GM10847 (cell line): ENCODE measurements around the gene PPP4R1.

Experiments used
- POLR2A ChIP-seq: IDR thresholded peaks from 2 replicates; pipeline ENCODE4 v1.6.1; 2011; ENCODE audit not compliant: insufficient read length; ENCODE audit errors: extremely low read depth

PPP4R1 gene

GRCh38 chr18:9608728-9609127 is 5.6 kb downstream of the PPP4R1 start:
- no peak for TF ChIP-seq POLR2A

GRCh38 chr18:9608298-9608697 is 6.1 kb downstream of the PPP4R1 start:
- no peak for TF ChIP-seq POLR2A

DNA sequence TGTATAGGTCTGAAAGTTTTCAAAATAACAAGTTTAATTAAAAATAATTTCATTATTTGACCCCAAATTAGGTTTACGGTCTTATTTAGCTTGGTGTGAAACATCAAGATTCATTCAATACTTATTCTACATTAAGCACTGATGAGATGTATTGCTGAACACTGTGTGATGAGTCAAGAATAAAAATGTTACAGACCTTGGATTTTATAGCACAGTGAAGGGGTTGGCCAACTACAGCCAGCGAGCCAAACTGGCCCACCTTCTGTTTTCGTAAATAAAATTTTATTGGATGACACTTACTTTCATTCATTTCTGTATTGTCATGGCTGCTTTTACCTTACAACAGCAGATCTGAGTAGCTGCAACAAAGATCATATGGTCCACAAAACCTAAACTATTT is 8.3 kb downstream of the PPP4R1 start:
- no peak for TF ChIP-seq POLR2A

DNA sequence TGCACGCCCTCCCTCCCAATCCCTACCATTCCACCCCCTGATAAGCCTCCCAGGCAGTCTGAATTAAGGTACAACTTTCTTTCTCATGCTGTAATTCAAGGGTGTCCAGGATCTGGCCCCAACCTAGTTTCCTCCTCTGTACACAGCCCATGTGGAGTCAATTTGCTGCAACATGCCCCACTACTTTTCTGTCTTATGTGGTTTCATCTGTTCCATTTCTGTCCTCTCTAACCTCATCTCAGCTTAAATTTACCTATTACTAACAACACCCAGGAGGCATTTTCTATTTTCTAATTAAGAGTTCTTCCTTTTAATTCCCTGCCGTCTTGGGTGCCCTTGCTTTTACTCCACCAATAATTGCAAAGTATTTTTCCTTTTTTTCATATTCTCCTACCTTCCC is 10.0 kb downstream of the PPP4R1 start:
- no peak for TF ChIP-seq POLR2A

GRCh38 chr18:9599328-9599727 is 15.0 kb downstream of the PPP4R1 start:
- no peak for TF ChIP-seq POLR2A

GRCh38 chr18:9597609-9598008 is 16.8 kb downstream of the PPP4R1 start:
- no peak for TF ChIP-seq POLR2A

GRCh38 chr18:9596843-9597526 is 17.4 kb downstream of the PPP4R1 start:
- TF ChIP-seq POLR2A = no peak

DNA sequence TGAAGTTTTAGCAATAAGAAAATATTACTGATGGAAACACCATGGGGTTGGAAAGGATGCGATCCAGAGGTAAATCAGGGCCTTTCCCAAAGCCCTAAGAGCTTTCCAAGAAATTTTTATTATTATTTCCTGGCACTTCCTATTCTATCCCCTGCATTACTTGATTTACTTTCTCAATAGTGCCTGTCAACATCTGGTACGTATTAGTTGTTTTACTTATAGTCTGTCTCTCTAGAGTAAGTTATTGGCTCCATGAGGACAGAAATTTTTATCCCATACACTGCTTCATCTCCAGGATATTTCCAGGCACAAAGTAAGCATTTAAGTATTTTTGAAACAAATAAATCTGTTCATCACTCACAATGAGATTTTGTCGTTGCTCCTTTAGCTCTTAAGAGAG is 18.1 kb downstream of the PPP4R1 start:
- no peak for TF ChIP-seq POLR2A

GRCh38 chr18:9594823-9595596 is 19.3 kb downstream of the PPP4R1 start:
- TF ChIP-seq POLR2A = no peak

- no peak for TF ChIP-seq POLR2A
These were observed 26.4 kb downstream of the PPP4R1 start for GRCh38 chr18:9587924-9588323.

- no peak for TF ChIP-seq POLR2A
These were observed 27.5 kb downstream of the PPP4R1 start for GRCh38 chr18:9586814-9587213.

DNA sequence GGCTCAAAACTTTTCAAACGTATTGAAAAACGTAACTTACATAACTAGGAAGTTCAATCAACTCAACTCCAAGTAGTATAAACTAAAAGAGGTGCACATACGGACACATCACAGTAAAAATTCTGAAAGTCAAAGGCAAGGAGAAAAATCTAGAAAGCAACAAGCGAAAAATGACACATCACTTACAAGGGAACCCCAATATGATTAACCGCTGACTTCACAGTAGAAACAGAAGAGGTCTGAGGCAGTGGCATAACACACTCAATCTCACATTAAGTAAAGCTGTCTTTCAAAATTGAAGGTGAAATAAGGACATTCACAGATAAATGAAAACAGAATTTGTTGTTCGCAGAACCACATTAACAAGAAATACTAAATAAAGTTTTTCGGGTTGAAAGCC is 32.7 kb downstream of the PPP4R1 start:
- TF ChIP-seq POLR2A = no peak

- no peak for TF ChIP-seq POLR2A
These were observed 36.1 kb downstream of the PPP4R1 start for GRCh38 chr18:9578306-9578705.

DNA sequence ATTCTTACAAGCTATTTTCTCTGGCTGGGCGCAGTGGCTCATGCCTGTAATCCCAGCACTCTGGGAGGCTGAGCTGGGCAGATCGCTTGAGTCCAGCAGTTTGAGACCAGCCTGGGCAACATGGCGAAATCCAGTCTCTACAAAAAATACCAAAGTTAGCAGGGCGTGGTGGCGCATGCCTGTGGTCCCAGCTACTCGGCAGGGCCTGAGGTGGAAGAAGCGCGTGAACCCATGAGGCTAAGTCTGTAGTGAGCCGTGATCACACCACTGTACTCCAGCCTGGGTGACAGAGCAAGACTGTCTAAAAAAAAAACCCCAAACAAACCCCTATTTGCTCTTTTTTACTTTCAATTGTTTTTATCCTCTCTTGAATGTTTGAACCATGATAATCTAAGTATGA is 37.0 kb downstream of the PPP4R1 start:
- no peak for TF ChIP-seq POLR2A

DNA sequence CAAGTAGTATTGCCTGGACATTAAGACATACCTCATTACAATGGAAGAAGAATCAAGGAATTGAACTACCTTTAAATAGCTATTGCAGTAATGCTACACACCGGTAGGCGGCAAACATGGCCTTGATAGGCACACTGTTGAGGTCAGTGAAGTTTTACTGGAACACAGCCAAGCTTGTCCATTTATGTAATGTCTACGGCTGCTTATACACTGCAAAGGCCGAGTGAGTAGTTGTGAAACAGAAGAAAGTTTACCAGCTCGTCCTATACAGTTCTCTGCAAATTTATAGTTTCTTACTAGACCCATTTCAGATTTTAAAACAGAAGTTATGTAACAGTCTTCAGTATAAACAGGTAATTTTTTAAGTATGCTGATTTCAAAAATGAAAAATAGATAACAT is 38.8 kb downstream of the PPP4R1 start:
- TF ChIP-seq POLR2A = no peak

DNA sequence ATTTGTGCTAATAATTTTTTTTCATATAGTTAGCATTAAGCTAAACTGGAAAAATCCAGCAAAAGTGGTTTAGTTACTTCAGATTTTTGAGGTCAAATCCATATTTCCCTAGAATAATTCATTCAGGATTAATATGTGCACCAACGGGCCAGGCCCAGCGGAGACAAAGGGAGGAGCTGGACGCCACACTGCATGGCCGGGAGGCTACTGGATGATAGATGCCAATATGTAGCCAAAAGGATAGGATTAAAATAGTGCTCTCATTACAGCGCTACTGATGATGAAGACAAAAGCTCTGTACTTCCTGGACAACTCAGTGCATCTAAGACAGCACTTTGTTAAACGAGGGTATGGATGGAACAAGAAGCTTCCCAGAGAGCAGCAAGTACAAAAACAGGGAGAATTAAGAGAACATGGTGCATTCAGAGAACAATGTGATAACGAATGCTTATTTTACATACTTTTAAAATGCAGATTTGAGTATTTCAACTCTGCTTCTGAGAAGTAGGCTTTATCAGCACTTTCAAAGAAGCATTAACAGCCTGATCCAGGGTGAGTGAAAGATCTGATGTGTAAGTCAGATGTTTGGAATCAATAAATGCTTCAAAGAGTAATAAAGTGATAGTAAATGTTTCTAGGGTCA is 39.8 kb downstream of the PPP4R1 start:
- TF ChIP-seq POLR2A = no peak
